Stimulated activated CD8-positive, alpha-beta memory T cell treated with anti-CD3 and anti-CD28 coated beads, Interleukin-15, amount 100 ng/mL, for 48 hours (primary cell): ENCODE results near the gene UBTF.
"Not testable (repeated sequence)": the region's sequence is repeated elsewhere in the genome, so short reads cannot be mapped to it uniquely, and the experiment has no call there.

Experiments
- DNase-seq, 2 donors: peaks; one replicate each; pipeline ENCODE4 v3.0.0-alpha.2; 2020; ENCODE audit warnings: low read depth in 2 of 2

The UBTF gene

DNA sequence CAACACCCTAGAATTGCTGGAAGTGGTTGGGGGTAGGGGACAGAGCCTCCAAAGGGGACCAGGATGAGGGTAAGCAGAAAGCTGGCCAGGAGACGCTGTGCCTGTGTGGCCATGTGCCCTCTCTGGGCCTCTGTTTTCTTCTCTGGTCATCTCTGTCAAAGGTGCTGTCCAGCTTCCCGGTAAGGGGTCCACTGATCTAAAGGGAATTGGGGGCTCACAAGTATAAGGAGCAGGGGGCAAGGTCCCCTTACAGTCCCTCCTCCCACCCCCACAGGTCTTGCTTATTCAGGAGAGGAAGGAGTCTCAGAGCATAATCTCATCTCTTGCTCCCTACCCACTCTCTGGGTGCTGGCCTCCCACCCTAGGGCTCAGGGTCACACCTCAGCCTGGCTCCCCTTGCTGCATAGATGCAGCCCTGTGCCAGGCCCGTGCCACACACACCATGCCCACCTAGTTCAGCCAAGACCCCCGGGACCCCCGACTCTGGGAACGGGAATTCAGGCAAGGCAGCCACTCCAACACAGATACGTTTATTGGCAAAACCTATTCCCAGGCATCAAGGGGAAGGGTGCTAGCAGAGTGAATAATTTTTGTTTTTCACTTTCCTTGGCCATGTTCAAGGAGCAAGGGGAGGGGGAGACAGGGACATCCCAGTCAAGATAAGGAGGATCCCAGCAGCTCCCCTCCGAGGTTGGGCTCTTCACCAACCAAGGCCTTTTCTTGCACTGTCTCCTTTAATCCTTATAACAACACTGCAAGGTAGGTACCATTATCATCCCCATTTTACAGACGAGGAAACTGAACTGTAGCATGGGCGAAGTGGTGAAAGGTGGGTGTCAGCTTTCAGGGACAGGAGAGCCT lies 28.6 kb upstream of the UBTF start:
- no peak for DNase-seq

DNA sequence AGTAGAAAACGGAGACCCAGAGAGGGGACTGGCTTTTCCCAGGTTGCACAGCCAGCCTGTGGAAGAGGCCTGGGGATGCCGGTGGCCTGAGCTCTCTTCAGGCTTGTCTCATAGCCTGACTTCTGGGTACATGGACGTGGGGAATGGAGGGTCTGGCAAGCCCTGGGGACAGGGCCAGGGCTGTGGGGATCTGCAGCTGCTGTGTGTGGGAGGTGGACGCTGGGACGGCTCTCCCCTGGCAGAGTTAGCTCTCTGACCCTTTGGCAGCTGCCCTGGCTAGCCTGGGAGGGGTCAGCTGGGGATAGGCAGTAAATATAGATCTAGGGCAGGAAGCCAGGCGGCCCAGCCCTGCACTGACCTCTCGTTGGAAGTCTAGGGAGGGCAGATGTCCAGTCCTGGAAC lies 28.0 kb upstream of the UBTF start:
- no peak for DNase-seq

GRCh38 chr17:44241106-44241624 lies 21.7 kb upstream of the UBTF start:
- DNase-seq: no peak

- not testable (repeated sequence) for DNase-seq
These were observed 18.4 kb upstream of the UBTF start for GRCh38 chr17:44237886-44238285.

GRCh38 chr17:44236444-44236991 lies 17.0 kb upstream of the UBTF start:
- DNase-seq: no peak

GRCh38 chr17:44235583-44235936 lies 16.1 kb upstream of the UBTF start:
- DNase-seq: no peak

GRCh38 chr17:44233582-44233981 lies 14.1 kb upstream of the UBTF start:
- no peak for DNase-seq

DNA sequence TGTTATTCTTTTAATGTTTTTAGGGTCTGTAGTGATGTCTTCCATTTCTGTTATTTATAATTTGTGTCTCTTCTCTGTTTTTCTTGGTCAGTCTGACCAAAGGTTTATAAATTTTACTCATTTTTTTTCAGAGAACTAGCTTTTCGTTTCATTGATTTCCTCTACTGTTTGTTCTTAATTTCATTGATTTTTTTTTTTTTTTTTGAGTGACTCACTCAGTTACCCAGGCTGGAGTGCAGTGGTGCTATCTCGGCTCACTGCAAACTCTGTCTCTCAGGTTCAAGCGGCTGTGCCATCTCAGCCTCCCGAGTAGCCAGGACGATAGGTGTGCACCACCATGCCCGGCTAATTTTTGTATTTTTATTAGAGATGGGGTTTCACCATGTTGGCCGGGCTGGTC lies 12.6 kb upstream of the UBTF start:
- no peak for DNase-seq

DNA sequence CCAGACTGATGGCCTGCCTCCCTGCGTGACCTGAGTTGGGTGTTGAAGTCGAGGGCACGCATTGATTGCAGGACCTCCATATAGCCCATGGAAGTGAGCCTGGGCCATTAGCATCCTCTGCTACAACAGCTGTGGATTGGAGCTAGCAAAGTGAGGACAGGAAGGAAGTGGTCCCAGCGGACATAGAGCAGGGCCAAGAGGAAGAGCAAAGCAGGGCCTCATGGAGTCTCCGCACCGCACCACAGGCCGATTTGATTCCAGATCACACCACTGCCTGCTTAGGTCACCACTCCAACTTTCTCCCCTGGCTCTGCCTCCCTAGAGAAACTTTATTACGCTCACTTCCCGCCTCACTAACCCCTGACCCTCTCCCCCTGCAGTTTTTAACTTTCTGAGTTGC lies 10.7 kb upstream of the UBTF start:
- no peak for DNase-seq

GRCh38 chr17:44229090-44229489 lies 9.6 kb upstream of the UBTF start:
- DNase-seq: no peak

DNA sequence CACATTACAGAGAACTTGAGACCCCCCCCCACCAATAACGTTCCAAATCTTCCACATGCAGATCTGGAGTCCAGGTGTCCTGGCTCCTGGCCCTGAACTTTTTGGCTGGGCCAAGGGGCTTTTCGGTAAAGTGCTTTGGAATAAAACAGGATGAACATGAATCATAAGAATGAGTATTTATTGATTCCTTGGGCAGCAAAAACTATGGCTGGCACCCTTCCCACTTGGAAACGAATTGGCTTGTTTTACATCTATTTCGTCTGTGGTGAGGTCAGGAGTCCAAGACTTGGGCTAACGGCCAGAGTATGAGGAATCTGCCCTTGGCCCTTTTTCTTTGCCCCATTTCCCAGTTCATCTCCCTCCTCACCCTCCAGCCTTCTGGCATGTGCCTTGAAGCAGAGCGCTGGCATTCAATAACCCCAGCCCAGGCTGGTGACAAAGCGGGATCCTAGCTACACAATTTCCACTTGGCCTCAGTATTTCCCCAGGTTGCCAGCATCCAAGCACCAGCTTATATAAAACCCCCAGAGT lies 4.1 kb upstream of the UBTF start:
- DNase-seq: no peak

DNA sequence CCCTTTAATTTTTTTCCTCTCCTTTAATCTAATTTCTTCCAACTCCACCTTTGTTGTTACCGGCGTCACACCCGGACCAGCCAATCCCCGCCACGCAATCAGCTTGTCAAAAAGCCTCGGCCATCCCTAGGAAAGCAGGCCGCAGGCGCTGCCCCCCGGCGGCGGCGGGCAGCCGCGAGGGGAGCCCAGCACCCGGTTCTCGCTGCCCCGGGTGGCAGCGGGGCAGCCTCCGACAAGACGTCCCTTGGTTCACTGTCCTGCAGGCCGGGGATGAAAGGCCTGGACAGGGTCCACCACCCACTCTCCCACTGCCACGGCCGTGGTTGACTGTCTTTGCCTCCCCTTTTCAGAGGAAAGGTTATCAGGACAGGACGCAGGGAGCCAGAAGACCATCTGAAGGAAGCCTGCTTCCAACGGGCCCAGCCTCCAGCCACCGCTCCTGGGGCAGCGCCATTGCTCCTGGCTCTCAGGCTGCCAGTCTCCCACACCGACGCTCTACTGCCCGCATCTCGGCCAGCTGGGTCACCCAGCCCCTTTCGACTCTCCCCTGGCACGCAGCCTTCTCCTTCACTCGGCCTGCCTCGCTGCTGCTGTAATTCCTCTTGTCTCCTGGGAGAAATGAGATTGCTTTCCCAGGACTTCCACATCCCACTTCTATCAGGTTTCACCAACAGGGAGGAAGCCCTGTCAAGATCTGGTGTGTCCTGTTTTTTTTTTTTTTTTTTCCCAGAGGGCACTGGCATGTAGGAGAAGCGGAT lies 2.8 kb upstream of the UBTF start:
- no peak for DNase-seq

GRCh38 chr17:44221862-44222111 lies 2.3 kb upstream of the UBTF start:
- no peak for DNase-seq

GRCh38 chr17:44221084-44221861 lies 1.8 kb upstream of the UBTF start:
- DNase-seq: peak in 1 of 2 donors; percentile 56

DNA sequence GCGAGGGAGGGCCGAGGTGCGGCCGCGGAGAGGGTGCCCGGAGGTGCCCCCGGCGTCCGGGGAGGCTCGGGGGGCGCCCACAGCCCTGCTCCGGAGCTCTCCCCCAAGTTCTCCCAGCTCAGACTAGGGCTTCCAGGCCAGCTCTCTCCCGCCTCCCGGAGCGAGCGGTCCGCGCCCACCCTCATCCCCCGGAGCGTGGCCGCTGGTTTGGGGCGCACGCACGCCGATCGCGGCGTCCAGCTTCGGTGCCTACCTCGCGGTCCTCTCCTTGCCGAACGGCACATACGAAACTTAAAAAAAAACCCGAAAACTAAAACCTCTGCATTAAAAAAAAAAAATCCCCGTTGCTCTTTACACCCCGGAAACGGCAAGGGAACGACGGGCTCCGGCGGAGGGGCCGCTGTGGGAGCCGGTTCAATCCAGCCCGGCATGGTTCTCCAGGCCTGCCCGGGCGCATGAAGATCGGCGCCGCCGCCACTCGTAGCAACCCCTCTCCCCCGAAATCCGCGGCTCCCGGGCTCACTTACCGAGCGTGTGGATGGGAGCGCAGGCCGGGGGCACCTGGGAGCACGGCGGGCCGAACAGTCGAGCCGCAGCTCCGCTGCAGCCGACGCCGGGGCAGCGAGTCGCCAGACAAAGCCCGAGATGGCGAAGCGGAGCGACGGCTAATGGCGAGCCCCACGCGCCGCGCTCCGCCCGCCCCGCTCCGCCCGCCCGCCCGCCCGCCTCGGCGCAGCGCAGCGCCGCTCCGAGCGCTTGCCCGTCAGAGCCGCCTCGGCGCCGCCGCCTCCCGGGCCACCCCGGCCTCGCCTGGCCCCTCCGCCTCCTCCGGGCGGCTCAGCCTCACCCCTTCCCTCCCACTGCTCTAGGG lies 973 bp upstream of the UBTF start:
- DNase-seq: no peak

- peak; percentile 58 to 68 for DNase-seq
These were observed 313 bp downstream of the UBTF start for GRCh38 chr17:44219108-44219615.

DNA sequence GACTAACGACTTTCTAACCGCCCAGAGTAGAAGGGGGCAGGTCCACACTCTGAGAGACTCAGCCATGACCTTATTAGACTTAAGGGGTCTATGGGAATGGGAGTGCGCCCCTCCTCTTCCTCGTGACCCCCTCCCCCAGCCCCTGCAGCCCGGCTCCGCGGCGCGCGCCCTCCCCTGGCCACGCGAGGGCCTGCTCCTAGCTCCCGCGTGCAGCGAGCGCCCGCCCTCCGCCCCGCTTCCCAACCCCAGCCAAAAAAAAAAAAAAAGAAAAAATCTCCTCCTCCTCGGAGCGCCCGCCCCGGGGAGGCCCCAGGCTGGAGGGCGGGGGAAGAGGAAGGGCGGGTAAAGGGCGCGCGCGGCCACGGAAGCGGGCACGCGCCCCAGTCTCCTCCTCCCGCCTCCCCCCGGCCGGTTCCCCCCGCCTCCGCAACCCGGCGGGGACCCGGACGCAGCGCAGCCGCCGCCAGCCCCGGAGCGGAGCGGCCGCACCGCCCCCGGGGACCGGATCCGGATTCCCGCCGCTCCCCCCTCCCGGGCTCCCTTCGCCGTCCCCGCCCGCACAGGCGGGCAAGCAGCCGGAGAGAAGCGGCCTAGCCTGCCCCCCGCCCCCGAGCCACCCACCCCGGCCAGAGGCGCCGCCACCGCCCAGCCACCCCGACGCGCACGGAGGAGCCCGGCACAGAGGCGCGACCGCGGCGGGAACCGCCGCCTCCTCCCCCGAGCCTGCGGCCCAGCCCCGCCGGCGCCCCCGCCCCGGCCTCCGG lies 949 bp downstream of the UBTF start:
- DNase-seq: peak; percentile 83 to 84

- no peak for DNase-seq
These were observed 1.6 kb downstream of the UBTF start for GRCh38 chr17:44217738-44218343.

GRCh38 chr17:44216694-44217093 lies 2.8 kb downstream of the UBTF start:
- DNase-seq: no peak

DNA sequence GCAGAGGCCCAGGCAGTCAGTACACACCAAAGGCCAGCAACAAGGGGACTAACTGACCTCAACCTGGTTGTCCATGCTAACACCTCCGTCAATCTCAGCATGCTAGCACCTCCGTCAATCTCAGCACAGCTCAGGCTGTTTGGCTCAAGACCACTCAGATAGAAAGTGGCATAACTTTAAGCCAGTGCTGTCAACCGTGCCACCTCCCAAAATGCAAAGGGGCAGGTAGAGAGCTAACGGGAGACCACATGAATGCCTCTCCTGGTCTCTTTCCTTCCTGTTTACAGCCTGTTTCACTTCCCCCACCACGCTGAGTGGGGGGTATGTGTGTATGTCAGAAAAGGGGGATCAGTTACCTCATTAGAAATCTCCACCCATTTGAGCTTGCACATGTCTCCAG lies 3.3 kb downstream of the UBTF start:
- DNase-seq: no peak
